MM.1S (cell line): ENCODE results near the gene PNMA8C.

ENCODE experiments used
- CTCF ChIP-seq: fragments of 300-600 bp; sonication (generic); IDR thresholded peaks from 2 replicates; pipeline ENCODE4 v1.5.1; 2016; ENCODE audit warnings: antibody characterized with exemption, low read length, mixed read lengths
- EZH2 ChIP-seq: fragments of 300-600 bp; sonication (generic); optimal IDR thresholded peaks from 2 replicates; pipeline ENCODE3; 2017; ENCODE audit warnings: low read depth, mild to moderate bottlenecking, antibody characterized with exemption, low read length, mixed read lengths
- EZH2phosphoT487 ChIP-seq: fragments of 300-600 bp; sonication (generic); IDR thresholded peaks from 2 replicates; pipeline ENCODE4 v1.6.1; 2018; ENCODE audit warnings: antibody characterized with exemption, low read length

- TF ChIP-seq EZH2: no peak
- TF ChIP-seq CTCF: no peak
- no peak for TF ChIP-seq EZH2phosphoT487
These were observed 47.2 kb upstream of the PNMA8C start for GRCh38 chr19:46475986-46476385.
